HK-2 (cell line): ENCODE data around the gene DRAP1.
A peak's percentile ranks its signal among the peaks of the same experiment; 100 is the strongest.

Source experiments
- DNase-seq: peaks from one replicate; pipeline ENCODE4 v3.0.0-alpha.2; 2018; ENCODE audit not compliant: unreplicated experiment

Gene DRAP1

GRCh38 chr11:65961267-65962140, 42.3 kb downstream of the DRAP1 start, which contains the start of gene SART1:
SART1 (plus strand) TSS chr11:65961734; CDS start chr11:65961781, 47 bp downstream.
- DNase-seq = peak; percentile 93

- no peak for DNase-seq
Observed at GRCh38 chr11:65962141-65962564, 42.9 kb downstream of the DRAP1 start.

GRCh38 chr11:65964906-65965305, 45.7 kb downstream of the DRAP1 start:
- no peak for DNase-seq

GRCh38 chr11:65965986-65966762, 46.9 kb downstream of the DRAP1 start:
- DNase-seq = no peak

GRCh38 chr11:65967329-65967934, 48.2 kb downstream of the DRAP1 start:
- DNase-seq = no peak

GRCh38 chr11:65968600-65969482, 49.6 kb downstream of the DRAP1 start:
- no peak for DNase-seq
